ENCODE measurements around the gene RAB38. TPM values are rescaled to one million over a fixed set of nuclear protein-coding genes. Genes with fewer than 3 reads are reported as not detected.

The RAB38 gene
- total and polyA plus RNA-seq, 10 of the 15 experiments (the other 5 are each of a cell fraction or from before 2014, with no cell fraction given): 8.4 to 30.5 (median 11.7) TPM

- peak; percentile 25 to 50; a peak in 2 of 4 replicates for TF ChIP-seq EP300 (IDR thresholded peaks at IDR 0.05; ENCODE audit: borderline replicate concordance in 1 of 2, control insufficient read depth in 1 of 2, low read depth in 2 of 2, low read length in 2 of 2)
- peak; percentile 60 for TF ChIP-seq CREM (IDR thresholded peaks at IDR 0.05; ENCODE audit: low read depth)
- peak; percentile 65 to 75 for TF ChIP-seq IKZF2 (IDR thresholded peaks at IDR 0.05)
- 0 out of 2 replicates have a peak, but pooled peaks have one; percentile 66 for TF ChIP-seq TCF3 (IDR thresholded peaks at IDR 0.05; ENCODE audit: borderline replicate concordance, insufficient read depth, low read depth, low read length)
- TF ChIP-seq BHLHE40 (IDR thresholded peaks at IDR 0.05; ENCODE audit: borderline replicate concordance in 1 of 2, low read depth in 2 of 2, low read length in 1 of 2): peak in 1 of 2 experiments; percentile 27; a peak in 1 of 4 replicates
- peak; percentile 29; the same call in 1 of the 2 replicates for TF ChIP-seq ZBED1 (IDR thresholded peaks at IDR 0.05; ENCODE audit: borderline replicate concordance)
- TF ChIP-seq ETV6 (conservative IDR thresholded peaks at IDR 0.05 in 1 of 2, IDR thresholded peaks at IDR 0.05 in 1 of 2; ENCODE audit: borderline replicate concordance in 1 of 2, low read depth in 1 of 2): peak in 1 of 2 experiments; percentile 57; a peak in 1 of 4 replicates
- TF ChIP-seq TCF12 (IDR thresholded peaks at IDR 0.05; ENCODE audit: low read depth, low read length): peak; percentile 62; the same call in 1 of the 2 replicates
These were observed 4.9 kb upstream of the RAB38 start (continued) for GRCh38 chr11:88179971-88180629.

DNA sequence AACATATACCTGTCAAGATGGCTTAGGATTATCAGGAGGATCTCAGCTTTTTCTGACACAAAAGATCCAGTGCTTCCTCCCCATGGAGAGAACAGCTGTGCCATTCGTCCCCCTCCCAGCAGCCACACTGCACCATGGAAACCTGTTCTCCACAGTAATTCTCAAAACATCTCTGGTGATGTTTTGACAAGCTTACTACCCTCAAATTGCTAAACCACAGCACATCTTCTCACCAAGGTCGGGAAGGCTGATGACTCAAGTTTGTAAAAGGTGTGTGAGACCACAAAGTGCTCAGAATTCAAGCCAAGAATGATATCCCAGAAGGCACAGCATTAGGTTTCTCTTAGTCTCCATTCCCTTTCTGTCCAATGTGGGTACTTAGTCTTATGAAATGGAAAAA is 3.9 kb upstream of the RAB38 start:
- intact Hi-C loops (cut with micrococcal nuclease; ENCODE audit: unreplicated experiment) (loop anchor here (1.0 to 5.0 kb wide), 4 partner anchors 16 to 178 kb away; partner anchors contain the start of gene CTSC), in situ Hi-C loops (cut with MboI) (no loop called here)
- ChIA-PET SMC1A (ENCODE audit: uncharacterized antibody, unreplicated experiment) (interaction anchor here (0.9 to 5.1 kb wide), 7 partner anchors 9 to 146 kb away, joined by 3 to 23 read pairs (median 3); no protein-coding TSS in a partner anchor), POLR2A (no interaction called here), CTCF (interaction anchor here (0.9 to 1.7 kb wide), 9 partner anchors 16 to 363 kb away, joined by 3 to 7 read pairs (median 3); no protein-coding TSS in a partner anchor), RAD21 (ENCODE audit: unreplicated experiment) (interaction anchor here (0.6 to 1.8 kb wide), 4 partner anchors 10 to 150 kb away, joined by 3 to 8 read pairs (median 4); no protein-coding TSS in a partner anchor)
- no peak overlapping the region for H3K9ac ChIP-seq (ENCODE audit: control insufficient read depth, insufficient read depth, low read length)
- H2AFZ ChIP-seq (ENCODE audit: control insufficient read depth, low read depth, low read length): no peak overlapping the region
- H3K4me3 ChIP-seq: no peak overlapping the region
- H3K79me2 ChIP-seq (ENCODE audit: control insufficient read depth, insufficient read depth, low read length): no peaks in the 10 kb centered on the region
- peaks cover 27% of the 10 kb centered on the region for H3K4me1 ChIP-seq (ENCODE audit: control insufficient read depth, insufficient read depth, low read length)
- 0% methylated on average over 2 of the region's 2 CpGs for WGBS (ENCODE audit: insufficient coverage, insufficient replicate concordance, low lambda C conversion rate, missing lambda C conversion rate)
- no TSS peak for BruUV-seq (replicated peaks)
- peak; percentile 61 for ATAC-seq
- H3K4me2 ChIP-seq (ENCODE audit: control insufficient read depth, insufficient read depth): peak overlapping the region; percentile 51; the same call in 1 of the 2 replicates
- H3K27ac ChIP-seq (ENCODE audit: control insufficient read depth, insufficient read depth): no peak overlapping the region
- FAIRE-seq: peak; percentile 77
- H3K9me3 ChIP-seq (replicated peaks; ENCODE audit: control insufficient read depth, insufficient read depth, low read length): no peaks in the 10 kb centered on the region
- H3K36me3 ChIP-seq (ENCODE audit: control insufficient read depth in 2 of 2, insufficient read depth in 2 of 2, low read length in 1 of 2): no peaks in the 10 kb centered on the region
- no peaks in the 10 kb centered on the region for H4K20me1 ChIP-seq (ENCODE audit: control insufficient read depth, insufficient read depth)
- peak; percentile 78 for DNase-seq (ENCODE audit: low read depth, low spot score)
- no peaks in the 10 kb centered on the region for H3K27me3 ChIP-seq (replicated peaks in 1 of 2; ENCODE audit: control insufficient read depth in 2 of 2, insufficient read depth in 2 of 2, low read length in 1 of 2)
- TF ChIP-seq BCL11A (IDR thresholded peaks at IDR 0.05; ENCODE audit: low read depth, low read length) (peak; percentile 94), ZNF217 (IDR thresholded peaks at IDR 0.05) (peak; percentile 50; the same call in 1 of the 2 replicates), ETV6 (conservative IDR thresholded peaks at IDR 0.05 in 1 of 2, IDR thresholded peaks at IDR 0.05 in 1 of 2; ENCODE audit: borderline replicate concordance in 1 of 2, low read depth in 1 of 2) (0 out of 4 replicates have a peak, but pooled peaks of 1 of the 2 experiments have one; percentile 15), SREBF2 (IDR thresholded peaks at IDR 0.05; ENCODE audit: low read length) (no peak), IRF4 (IDR thresholded peaks at IDR 0.05; ENCODE audit: low read depth, low read length) (peak; percentile 87), ATF2 (IDR thresholded peaks at IDR 0.05; ENCODE audit: low read length) (peak; percentile 89), FOXK2 (IDR thresholded peaks at IDR 0.05) (no peak), GATAD2B (conservative IDR thresholded peaks at IDR 0.05; ENCODE audit: low read depth) (peak; percentile 61; the same call in 1 of the 2 replicates), CBFB (IDR thresholded peaks at IDR 0.05; ENCODE audit: low read depth) (peak; percentile 96), NRF1 (conservative IDR thresholded peaks at IDR 0.05; ENCODE audit: low read depth, low read length) (no peak)
- TF ChIP-seq, protein P1, sequence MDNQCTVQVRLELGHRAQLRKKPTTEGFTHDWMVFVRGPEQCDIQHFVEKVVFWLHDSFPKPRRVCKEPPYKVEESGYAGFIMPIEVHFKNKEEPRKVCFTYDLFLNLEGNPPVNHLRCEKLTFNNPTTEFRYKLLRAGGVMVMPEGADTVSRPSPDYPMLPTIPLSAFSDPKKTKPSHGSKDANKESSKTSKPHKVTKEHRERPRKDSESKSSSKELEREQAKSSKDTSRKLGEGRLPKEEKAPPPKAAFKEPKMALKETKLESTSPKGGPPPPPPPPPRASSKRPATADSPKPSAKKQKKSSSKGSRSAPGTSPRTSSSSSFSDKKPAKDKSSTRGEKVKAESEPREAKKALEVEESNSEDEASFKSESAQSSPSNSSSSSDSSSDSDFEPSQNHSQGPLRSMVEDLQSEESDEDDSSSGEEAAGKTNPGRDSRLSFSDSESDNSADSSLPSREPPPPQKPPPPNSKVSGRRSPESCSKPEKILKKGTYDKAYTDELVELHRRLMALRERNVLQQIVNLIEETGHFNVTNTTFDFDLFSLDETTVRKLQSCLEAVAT (IDR thresholded peaks at IDR 0.05): peak; percentile 37; the same call in 1 of the 2 replicates
